Measurements from ENCODE around the gene PRADC1. TPM values are rescaled to one million over a fixed set of nuclear protein-coding genes. Genes with fewer than 3 reads are reported as not detected.

Gene PRADC1
- polyA plus RNA-seq, 5 donors = 9.8 to 21.8 (median 11.8) TPM

DNA sequence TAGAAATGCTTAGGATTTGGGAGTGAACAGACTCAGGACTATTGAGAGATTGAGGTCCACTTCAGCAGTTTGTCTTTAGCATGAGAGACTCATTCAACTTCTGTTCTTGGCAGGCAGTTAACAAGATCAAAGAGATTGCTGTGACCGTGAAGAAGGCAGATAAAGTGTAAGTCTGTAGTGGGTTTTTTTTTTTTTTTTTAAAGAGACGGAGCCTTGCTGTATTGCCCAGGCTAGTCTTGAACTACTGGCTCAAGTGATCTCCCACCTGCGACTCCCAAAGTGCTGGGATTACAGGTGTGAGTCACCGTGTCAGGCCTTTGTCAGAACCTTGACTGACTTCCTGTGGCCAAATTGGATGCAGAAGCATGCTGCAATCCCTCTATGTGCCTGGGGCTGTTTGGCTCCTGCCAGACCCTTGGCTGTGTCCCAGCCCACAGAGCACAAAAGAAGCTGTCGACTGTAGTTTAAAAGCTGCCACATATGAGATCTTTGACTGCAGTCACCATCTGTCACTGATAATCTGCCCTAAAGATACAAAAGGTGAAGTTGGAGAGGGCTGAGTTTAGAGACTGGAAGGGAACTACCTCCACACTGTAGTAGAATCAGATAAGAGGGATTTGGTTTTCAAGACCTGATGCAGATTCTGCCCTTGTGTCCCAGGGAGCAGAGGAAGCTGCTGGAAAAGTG lies 11.0 kb upstream of the PRADC1 start:
- DNase-seq = peak; percentile 43 to 44

DNA sequence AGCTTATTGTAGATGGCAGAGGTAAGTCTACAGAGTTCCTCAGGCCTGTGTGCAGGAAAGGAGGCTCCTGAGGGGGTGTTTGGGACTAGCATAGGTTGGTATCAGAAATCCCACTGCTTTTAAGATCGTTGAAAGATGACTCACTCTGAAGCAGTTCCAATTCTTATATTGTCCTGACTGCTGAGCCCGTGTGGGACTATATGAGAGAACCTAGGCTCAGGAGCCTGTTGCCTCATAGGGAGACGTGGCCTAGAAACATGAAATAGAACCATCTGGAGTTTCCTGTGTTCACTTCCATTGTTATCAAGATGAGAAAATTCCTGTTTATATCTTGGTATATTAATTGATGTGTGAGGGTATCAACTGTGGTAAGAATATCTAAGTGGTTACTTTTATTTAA lies 6.7 kb upstream of the PRADC1 start:
- DNase-seq = no peak

DNA sequence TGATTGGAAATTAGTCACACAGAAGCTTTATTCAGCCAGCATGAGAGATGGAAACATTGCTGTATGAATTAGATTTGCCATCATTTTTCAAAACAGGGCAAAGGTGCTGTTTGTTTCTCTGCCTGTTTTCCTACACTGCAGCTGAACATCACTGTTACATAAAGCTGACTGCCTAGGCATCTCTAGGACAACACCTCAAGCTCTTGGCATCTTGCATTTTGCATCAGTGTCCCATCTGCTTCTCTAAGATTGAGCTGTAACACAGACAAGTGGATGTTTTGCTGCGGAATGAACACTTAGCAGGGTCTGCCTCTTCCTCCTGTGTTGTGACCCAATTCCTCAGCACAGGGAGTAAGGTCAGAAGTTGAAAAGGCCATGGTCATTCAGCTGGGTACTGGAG lies 5.9 kb upstream of the PRADC1 start:
- DNase-seq = no peak

DNA sequence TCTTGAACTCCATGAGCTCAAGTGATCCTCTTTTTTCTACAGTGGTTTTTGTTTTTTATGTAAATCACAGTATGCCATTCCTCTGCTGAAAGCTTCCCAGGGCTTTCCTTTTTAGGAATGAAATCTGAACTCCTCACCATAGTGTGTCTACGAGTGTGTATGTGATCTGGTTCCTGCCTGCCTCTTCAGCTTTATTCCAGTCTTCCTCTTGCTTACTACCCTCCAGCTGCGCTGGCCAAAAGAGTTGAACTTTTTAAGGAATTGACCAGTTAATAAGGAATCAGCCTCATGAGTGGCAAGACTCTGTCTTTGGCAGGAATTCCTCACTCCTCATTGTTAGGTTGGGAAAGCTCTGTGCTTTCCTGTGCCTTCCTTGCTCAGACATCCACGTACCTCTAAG lies 5.1 kb upstream of the PRADC1 start:
- no peak for DNase-seq

DNA sequence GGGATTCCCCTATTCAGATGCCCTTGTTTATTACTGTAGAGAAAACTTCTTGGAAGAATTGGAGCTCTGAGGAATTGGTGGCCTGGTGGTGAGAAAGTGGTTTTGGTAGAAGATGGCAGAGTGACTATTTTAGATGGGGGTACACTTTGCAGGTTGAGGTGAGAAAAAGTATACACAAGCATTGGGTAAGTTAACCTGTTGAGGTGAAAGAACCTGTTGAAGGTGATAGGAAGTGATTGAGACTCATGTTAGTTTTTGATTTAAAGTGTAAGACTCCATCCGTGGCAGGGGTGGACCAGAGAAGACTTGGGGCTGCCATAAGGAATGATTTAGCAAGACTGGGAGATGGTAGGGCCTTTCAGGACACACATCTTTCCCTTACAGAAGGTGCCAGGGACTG lies 4.1 kb upstream of the PRADC1 start:
- DNase-seq = no peak

DNA sequence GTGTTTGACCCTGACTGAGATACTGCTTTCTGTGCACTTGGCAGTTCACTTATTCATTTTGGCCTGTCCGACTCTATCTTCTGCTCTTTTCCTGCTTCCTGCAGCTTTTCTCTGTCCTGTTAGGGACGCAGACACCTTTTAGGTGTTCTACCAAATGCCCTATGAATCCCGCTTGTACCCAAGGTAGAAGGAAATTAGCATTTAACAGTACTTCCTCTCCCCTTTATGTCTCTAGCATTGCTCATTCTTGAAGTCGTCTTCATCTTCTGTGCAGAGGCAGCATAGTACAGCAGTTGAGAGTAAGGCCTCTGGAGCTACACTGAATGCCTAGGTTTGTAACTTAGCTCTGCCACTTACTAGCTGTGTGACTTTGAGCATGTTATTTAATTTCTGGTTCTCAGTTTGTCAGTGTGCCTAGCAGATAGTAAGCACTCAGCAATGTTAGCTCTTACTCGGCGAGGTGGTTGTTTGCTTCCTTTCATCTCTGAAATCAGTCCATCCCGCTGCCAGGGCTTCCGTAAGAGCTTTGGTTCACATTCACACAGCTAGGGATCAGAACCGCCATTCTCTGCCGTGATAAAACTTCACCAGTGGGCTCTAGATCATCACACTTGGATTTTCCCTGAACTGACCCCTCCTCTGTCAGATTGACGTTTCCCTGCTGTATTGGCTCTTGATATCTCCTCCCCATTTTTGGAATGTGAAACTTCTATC lies 2.4 kb upstream of the PRADC1 start:
- DNase-seq = no peak

DNA sequence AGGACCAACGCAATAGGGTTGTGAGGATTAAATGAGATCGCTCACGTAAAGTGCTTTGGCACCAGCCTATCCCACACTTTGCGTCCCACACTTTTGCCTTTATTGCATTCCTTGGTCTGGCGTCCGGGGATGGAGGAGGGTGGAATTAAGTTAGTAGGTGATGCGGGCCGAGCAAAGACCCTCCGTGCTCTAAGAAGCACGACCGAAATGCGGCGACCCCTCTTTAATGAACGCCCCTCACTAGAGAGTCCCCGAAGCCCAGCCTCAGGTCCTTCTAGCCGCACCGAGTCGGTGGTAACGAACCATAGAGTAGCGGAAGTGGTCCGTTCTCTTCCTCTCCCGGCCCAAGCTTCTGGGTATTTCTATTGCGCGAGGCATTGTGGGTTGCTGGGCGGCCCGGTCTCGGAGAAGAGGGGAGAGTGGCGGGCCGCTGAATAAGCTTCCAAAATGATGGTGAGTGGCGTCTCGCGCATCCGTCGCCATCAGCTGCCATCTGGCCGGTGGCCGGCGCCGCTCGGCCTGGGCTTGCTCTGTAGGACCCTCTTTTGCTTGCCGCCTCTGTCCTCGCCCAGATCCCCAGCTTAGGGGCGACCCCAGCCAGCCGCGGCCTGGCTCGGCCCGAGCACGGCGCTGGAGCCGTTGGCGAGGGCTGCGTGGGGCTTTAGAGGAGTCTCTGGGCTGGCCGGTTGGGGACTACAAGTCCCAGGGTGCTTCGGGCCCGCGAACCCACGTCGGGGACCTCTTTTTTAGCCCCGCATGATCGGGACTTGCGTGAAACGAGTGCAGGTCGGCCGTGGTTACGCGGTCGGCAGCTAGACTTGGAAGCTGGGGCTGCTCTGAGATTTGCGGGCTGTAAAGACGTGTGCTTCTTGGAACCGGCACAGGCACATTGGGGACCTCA lies 1.1 kb upstream of the PRADC1 start, which contains the start of gene CCT7:
Gene CCT7, plus strand, starts transcription at position 377 of the 901 bp plus-strand sequence. Its CDS starts 71 bp downstream, at position 448.
- peak; percentile 88 to 89 for DNase-seq

DNA sequence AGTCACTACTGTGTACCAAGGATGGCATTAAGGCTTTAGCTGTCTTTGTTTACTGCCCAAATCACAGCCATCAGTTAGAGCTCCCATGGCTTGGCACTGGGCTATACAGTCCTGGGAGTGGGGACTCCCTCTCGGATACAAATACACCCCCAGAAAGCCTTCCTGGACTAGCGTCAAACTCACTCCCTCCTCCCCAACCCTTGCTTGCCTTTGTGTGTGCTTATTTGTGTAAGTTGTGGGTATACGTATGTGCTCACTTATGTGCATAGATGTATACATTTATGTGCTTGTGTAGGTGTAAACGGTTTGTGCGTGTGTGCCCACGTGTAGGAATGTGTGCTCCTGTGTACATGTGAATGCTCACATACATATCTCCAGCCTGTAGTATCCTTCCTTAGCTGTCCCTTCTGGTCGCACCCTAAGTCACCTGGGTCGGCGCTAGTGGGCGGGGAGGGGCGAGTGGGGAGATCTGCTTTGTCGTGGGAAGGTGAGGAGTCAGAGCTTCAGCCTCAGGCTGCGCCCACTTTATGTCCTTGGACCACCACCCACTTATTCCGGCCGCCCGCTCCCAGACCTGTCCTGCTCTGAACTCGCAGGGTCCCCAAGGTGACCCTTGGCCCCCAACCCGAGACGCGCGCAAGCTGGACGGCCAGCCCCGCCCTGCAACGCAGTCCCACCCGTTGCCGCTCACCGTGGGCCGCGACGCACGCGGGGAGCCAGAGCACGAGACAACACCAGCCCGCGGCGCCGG lies 461 bp downstream of the PRADC1 start:
- peak in 1 of 2 donors; percentile 6 for DNase-seq

DNA sequence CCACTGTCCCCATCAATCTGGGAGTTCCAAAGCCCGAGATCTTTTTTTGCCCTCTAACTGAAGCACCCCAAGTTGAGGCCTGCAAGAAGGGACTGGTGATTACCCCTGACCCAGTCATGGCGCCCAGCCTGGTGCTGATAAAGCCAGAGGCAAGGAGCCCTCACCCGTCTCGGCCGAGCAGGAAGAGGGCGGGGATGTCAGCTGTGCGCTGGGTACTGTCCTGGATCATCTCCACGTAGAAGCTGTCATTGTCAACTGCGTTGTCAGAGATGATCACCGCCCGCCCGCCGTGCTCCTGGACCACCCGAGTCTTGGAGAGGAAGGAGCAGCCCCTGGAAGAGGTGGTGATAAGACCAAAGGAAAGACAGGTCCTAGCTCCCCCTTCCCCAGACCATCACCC lies 4.4 kb downstream of the PRADC1 start:
- DNase-seq = no peak

DNA sequence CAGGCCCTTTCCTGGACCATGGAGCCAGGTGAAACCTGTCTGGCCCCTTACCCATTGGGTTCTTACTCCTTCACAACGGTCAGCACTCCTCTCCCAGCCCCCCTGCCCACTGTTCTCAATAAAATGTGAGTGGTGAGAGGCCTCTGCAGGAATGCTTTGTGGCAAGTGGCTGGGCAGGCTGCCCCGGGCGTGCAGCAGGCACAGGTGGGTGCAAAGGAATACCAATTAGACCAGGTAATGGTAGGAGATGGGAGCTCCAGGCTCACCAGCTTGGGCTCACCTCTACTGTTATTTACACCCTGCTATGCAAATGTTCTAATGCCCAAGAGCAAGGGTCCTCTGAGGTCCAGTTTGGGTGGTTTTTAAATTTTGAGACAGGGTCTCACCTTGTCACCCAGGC lies 6.0 kb downstream of the PRADC1 start:
- DNase-seq = no peak

DNA sequence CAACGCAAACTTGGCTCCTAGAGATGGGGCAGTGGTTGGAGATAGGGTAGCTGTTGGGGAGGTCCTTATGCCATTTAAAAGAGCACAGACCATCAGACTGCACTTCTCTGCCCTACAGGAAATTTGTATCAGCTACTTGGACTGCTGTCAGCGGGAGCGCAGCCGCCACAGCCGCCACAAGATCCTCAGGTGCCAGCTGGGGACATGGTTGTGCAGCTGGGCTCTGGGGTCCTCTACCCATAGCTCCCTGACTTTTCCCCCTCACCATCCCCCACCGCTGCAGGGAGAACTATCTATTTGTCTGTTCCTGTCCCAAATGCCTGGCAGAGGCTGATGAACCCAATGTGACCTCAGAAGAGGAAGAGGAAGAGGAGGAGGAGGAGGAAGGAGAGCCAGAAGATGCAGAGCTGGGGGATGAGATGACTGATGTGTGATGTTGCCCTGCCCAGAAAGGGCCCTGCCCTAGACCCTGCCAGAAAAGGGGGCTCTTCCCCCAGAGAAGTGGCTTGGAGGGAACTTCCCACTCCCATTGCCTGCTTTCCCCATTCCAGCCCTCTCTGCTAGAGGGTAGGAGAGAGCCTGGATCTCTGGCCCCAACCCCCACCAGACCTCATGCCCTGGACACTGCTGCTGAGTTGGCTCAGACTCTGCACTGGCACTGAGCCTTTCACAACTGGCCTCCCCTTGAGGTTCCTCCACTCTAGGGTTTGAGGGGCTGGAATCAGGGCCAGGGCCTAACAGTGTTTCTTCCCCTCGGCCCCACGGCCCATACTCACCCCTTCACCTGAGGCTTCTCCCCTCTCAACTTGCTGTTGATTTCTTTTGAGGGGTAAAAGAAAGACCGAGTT lies 7.3 kb downstream of the PRADC1 start:
- no peak for DNase-seq

DNA sequence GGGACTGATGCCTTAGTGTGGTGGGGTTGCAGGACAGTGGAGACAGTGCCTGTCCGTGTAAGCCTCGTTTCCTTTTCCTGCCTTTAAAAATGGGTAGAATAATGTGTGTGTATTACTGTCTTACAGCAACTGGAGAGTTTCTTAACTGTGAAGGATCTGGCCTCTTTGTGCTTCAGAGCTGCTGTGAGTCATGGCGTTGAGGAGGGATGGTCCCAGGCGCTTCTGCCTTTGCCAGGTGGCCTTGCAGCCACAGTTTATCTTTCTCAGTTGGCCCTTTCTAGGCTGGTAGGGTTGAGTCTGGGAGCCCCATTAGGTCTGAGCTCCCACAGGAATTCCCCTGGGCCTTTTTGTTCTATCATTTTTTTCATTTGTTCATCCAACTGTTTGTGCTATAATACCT lies 9.2 kb downstream of the PRADC1 start:
- DNase-seq = no peak

DNA sequence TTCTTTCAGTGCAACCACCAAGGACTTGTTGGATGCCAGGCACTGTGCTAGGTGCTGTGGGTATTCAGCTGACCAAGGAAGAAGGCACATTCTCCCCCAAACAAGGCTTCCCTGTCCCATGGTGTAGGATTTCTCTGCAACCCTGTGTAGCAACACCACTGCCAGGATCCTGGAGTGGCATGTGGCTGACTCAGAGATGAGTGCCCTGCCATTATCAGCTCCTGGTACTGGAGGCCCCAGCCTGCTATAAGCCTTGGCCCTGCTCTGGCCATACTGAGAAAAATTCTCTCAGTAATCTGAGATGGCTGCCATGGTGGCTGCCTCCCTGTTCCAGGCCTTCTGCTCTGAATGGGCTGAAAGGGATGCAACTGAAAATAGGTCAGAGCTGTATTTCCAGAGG lies 14.7 kb downstream of the PRADC1 start:
- DNase-seq = no peak

DNA sequence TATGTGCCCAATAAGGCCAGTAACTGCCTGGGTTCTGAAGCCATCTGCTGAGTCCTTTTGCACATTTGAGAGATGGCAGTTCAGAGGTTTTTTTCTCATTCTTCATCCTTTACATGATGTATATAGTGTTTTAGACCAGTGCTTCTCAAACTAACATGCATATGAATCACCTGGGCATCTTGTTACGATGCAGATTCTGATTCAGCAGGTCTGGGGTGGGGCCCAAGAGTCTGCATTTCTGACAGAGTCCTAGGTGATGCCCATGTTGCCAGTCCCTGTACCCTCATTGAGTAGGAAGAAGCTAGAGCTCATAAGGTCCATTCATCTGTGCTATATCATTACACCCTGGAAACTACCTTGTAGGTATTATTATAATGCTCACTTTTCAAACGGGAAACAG lies 15.2 kb downstream of the PRADC1 start:
- no peak for DNase-seq

DNA sequence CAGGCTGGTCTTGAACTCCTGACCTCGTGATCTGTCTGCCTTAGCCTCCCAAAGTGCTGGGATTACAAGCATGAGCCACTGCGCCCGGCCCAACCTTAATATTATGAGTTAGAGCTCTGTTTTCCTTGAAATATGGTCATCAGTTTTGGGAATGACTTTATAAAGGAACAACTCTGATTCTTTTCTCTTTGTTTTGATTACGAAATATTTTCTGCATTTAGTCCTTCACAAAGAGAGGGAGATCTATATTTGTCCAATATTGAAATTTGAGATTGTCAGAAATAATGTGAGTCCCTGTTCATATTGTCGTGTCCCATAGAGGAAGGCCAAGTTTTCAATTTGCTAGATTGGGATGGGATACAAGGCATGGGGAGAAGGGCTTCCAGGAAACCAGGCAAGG lies 15.9 kb downstream of the PRADC1 start:
- no peak for DNase-seq

DNA sequence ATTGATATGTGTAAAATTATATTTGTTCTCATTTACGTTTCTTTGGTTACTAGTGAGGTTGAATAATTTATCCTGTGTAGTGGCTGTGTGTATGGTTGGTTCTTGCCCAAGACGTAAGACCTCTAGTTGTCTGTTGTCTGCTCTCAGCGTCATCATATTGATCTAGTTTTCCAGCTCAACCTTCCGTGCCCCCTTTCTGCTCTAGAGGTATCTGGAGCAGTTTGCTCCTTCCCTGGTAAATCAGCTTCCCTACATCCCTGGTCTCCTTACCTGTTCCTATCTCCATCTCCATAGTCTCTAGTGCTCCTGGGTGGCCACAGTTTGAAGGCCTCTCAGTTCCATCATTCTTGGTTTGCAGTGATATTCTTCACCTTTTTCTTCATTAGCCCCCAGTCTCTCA lies 17.8 kb downstream of the PRADC1 start:
- no peak for DNase-seq

DNA sequence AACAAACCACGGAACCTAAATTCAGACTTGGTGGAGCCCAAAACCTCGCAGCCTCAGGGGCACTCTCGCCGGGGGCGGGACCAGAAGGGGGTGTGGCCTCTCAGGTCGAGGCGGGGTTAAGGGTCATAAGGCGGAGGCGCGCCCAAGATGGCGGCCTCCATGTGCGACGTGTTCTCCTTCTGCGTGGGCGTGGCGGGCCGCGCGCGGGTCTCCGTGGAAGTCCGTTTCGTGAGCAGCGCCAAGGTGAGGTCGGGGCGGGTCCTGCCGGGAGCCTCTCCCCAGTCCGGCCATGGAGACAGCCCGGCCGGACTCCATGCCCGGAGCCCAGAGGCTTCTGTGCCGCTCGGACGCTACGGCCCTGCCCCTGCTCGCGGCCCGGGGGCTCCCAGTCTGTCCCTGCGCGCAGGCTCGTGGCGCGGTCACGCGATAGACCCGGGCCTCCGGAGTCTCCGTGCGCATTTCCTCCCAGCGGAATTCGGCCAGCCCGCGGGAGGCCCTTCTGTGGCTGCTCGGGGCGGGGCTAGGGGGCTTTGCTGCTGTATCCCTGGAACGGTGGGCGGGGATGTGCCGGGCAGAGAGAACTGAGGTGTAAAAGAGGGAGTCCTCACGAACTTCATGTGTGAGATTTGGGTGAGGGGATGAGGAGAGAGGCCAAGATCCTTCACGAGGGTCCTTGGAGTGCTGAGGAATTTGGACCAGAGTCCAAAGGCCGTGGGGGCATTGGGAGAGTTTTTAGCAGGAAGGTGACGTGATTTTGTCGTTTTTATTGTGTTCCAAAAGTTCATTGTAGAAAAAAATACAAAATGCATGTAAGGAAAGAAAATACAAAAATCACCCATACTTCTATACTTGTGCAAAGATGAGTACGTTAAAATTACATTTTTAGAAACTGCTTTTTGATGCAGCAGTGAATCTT lies 18.7 kb downstream of the PRADC1 start, which contains the start of gene SMYD5:
Gene SMYD5, plus strand, starts transcription at position 126 of the 916 bp plus-strand sequence. Its CDS starts 22 bp downstream, at position 148.
- peak; percentile 81 to 82 for DNase-seq

DNA sequence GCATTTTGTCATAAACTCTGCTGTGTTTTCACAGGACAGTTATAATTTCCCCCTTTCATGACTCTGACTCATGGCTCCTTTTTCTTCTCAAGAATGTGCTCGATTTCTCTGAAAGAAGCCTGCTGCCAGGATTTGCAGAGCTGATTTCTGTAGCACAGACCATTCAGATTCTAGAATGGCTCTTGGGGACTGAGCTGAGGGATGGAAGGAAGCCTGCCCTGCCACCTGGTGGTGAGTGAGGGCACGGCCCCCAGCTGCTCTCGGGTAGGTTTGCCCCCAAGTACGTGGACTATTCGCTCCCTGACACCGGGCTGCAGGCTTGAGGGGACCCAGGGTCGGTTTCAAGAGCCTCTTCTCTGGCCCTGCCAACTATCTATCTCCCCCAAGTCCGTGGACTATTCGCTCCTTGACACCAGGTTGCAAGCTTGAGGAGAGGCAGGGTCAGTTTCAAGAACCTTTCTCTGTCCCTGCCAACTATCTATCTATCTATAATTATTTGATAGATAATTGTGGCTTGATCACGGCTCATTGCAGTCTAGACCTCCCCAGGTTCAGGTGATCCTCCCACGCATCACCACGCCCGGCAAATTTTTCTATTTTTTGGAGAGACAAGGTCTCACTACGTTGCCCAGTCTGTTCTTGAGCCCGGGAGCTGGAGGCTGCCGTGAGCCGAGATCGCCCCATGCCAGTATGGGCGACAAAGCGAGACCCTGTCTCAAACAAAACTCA lies 20.4 kb downstream of the PRADC1 start:
- DNase-seq = peak in 1 of 2 donors; percentile 54

DNA sequence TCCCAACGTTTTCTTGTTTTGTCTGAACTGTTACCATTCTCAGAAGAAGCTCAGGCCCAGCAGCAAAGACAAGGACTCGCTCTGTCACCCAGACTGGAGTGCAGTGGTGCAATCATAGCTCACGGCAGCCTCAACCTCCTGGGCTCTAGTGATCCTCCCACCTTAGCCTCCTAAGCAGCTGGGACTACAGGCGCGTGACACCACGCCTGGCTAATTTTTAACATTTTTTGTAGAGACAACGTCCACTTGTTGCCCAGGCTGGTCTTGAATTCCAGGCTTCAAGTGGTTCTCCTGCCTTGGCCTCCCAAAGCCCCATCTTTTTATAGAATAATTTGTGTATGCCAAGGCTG lies 21.0 kb downstream of the PRADC1 start:
- DNase-seq = no peak
